Tibial artery (tissue), 4 donors: ENCODE data around the gene HHIPL1.

Experiments
- DNase-seq, 2 donors: peaks; one replicate each; pipeline ENCODE4 v3.0.0-alpha.2; 2019
- H3K27ac ChIP-seq, 2 donors: fragments of 200-600 bp; sonication (generic) in 1 of 2; 1 replicate in 1 of 2; 2 replicates in 1 of 2; pipeline ENCODE4 v1.5.1; 2018 to 2019; ENCODE audit warnings: mild to moderate bottlenecking in 1 of 2
- H3K27me3 ChIP-seq, 2 donors: fragments of 200-600 bp; sonication (generic) in 1 of 2; one replicate each; pipeline versions ENCODE4 v1.5.1 to v1.6.0; 2016 to 2019
- H3K36me3 ChIP-seq, 3 donors: fragments of 200-600 bp; sonication (generic) in 2 of 3; one replicate each; pipeline ENCODE4 v1.5.1; 2016 to 2019; ENCODE audit warnings: mild to moderate bottlenecking in 2 of 3
- H3K4me1 ChIP-seq, 4 donors: fragments of 200-600 bp; sonication (generic) in 2 of 4; 1 replicate in 3 of 4; 2 replicates in 1 of 4; pipeline ENCODE4 v1.5.1; 2016 to 2019
- H3K4me3 ChIP-seq, 2 donors: fragments of 200-600 bp; sonication (generic) in 1 of 2; 1 replicate in 1 of 2; 2 replicates in 1 of 2; pipeline ENCODE4 v1.5.1; 2018 to 2019; ENCODE audit warnings: mild to moderate bottlenecking in 2 of 2
- H3K9me3 ChIP-seq, 3 donors: fragments of 200-600 bp; sonication (generic) in 1 of 3; one replicate each; pipeline ENCODE4 v1.5.1; 2016 to 2019
- intact Hi-C: fragments of 100-400 bp; cut with DNase I; formaldehyde crosslinking; loops from one replicate; pipeline ENCODE4 v1.15.0; 2023; ENCODE audit warnings: low total_unique reads
- TF ChIP-seq, protein P1 (sequence below), 2 experiments: fragments of 200-600 bp in 1 of 2; fragments of 450-650 bp in 1 of 2; IDR thresholded peaks; one replicate each; pipeline ENCODE4 v1.5.1; 2017 to 2019; ENCODE audit warnings: antibody characterized with exemption in 2 of 2, mild to moderate bottlenecking in 1 of 2, moderate library complexity in 1 of 2

The HHIPL1 gene

GRCh38 chr14:99643343-99643742, 1.6 kb upstream of the HHIPL1 start:
- no peak for DNase-seq
- no peak overlapping the region for H3K27ac ChIP-seq
- no peak overlapping the region for H3K4me3 ChIP-seq
- no peaks in the 10 kb centered on the region for H3K36me3 ChIP-seq
- H3K9me3 ChIP-seq = no peaks in the 10 kb centered on the region
- H3K27me3 ChIP-seq = peaks cover 0 to 35% of the 10 kb centered on the region in 2 donors
- TF ChIP-seq, protein P1, sequence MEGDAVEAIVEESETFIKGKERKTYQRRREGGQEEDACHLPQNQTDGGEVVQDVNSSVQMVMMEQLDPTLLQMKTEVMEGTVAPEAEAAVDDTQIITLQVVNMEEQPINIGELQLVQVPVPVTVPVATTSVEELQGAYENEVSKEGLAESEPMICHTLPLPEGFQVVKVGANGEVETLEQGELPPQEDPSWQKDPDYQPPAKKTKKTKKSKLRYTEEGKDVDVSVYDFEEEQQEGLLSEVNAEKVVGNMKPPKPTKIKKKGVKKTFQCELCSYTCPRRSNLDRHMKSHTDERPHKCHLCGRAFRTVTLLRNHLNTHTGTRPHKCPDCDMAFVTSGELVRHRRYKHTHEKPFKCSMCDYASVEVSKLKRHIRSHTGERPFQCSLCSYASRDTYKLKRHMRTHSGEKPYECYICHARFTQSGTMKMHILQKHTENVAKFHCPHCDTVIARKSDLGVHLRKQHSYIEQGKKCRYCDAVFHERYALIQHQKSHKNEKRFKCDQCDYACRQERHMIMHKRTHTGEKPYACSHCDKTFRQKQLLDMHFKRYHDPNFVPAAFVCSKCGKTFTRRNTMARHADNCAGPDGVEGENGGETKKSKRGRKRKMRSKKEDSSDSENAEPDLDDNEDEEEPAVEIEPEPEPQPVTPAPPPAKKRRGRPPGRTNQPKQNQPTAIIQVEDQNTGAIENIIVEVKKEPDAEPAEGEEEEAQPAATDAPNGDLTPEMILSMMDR (IDR thresholded peaks at IDR 0.05) = no peak
- peaks cover 0 to 19% (median 10%) of the 10 kb centered on the region in 4 donors for H3K4me1 ChIP-seq
- intact Hi-C loops = no loop called here

- H3K27me3 ChIP-seq = peaks cover 0 to 35% of the 10 kb centered on the region in 2 donors
- peaks cover 0 to 19% (median 10%) of the 10 kb centered on the region in 4 donors for H3K4me1 ChIP-seq
- no peaks in the 10 kb centered on the region for H3K9me3 ChIP-seq
- TF ChIP-seq, protein P1 (IDR thresholded peaks at IDR 0.05) = no peak
- intact Hi-C loops = no loop called here
- H3K4me3 ChIP-seq = no peak overlapping the region
- H3K27ac ChIP-seq = no peak overlapping the region
- H3K36me3 ChIP-seq = no peaks in the 10 kb centered on the region
- DNase-seq = no peak
Observed at GRCh38 chr14:99644035-99644587, 818 bp upstream of the HHIPL1 start.

DNA sequence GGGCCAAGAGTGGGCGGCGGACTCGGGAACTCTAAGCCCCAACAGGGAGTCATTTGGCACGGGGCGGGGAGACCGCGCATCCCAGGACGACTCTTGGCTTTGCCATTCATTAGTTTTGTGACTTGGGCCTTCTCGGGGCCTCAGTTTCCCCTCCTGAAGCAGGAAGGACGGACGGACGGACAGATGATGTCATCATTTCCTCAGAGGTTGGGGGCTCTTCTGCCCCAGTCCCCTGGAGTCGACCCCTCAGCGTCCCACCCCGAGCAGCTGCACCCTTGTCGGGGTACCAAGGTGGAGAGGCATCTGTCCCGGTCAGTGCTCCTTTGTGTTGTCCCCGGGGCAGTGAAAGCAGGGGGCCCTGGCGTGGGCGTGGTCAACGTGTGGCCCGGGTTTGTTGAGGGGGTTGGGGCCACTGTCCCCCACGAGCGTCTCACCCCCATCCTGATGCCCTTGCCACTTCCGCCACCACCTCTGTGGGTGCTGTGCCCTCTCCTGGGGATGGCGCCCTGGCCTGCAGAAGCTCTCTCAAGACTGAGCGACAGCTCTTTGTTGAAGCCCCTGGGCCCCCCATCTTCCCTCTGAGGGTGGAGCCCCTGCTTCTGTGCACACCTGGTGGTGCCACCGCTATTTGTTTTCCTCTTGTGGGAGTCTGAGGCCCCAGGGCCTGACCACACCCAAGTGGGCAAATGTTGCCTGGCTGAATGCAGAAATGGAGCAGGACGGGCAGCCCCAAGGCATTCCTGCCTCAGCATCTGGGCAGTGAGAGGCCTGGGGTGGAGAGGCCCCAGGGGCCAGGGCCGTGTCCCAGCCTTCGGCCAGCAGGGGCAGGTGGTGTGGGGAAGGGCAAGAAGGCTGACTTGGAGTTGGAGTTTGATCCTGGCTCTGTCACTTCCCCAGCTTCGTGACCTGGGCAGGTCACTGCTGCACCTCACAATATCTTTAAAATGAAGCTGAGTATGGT, 896 bp downstream of the HHIPL1 start:
- peaks cover 0 to 35% of the 10 kb centered on the region in 2 donors for H3K27me3 ChIP-seq
- peak overlapping the region in 1 of 2 donors; percentile 33 for H3K27ac ChIP-seq
- no peaks in the 10 kb centered on the region for H3K9me3 ChIP-seq
- TF ChIP-seq, protein P1 (IDR thresholded peaks at IDR 0.05) = no peak
- no peaks in the 10 kb centered on the region for H3K36me3 ChIP-seq
- intact Hi-C loops = no loop called here
- H3K4me3 ChIP-seq = peak overlapping the region; percentile 45 to 59
- H3K4me1 ChIP-seq = peaks cover 0 to 19% (median 10%) of the 10 kb centered on the region in 4 donors
- DNase-seq = no peak

GRCh38 chr14:99647411-99647810, 2.5 kb downstream of the HHIPL1 start:
- Histone ChIP-seq H3K4me1 (peaks cover 0 to 19% (median 10%) of the 10 kb centered on the region in 4 donors), H3K27me3 (peaks cover 0 to 35% of the 10 kb centered on the region in 2 donors), H3K36me3 (no peaks in the 10 kb centered on the region), H3K9me3 (no peaks in the 10 kb centered on the region), H3K4me3 (no peak overlapping the region), H3K27ac (no peak overlapping the region)
- TF ChIP-seq, protein P1 (IDR thresholded peaks at IDR 0.05) = no peak
- intact Hi-C loops = no loop called here
- DNase-seq = no peak

- no peak overlapping the region for H3K27ac ChIP-seq
- peaks cover 0 to 35% of the 10 kb centered on the region in 2 donors for H3K27me3 ChIP-seq
- TF ChIP-seq, protein P1 (IDR thresholded peaks at IDR 0.05) = no peak
- no peak for DNase-seq
- no peak overlapping the region for H3K4me3 ChIP-seq
- H3K36me3 ChIP-seq = no peaks in the 10 kb centered on the region
- intact Hi-C loops = no loop called here
- peaks cover 0 to 19% (median 10%) of the 10 kb centered on the region in 4 donors for H3K4me1 ChIP-seq
- H3K9me3 ChIP-seq = no peaks in the 10 kb centered on the region
Observed at GRCh38 chr14:99648027-99648784, 3.3 kb downstream of the HHIPL1 start.
